Bronchus fibroblast of lung (primary cell): ENCODE results near the gene DOP1B. TPM values are rescaled to one million over a fixed set of nuclear protein-coding genes. Genes with fewer than 3 reads are reported as not detected.

ENCODE experiments used
- total RNA-seq: library from RNA; depleted of rRNA; stranded (reverse); fragments of >200 nt; gene quantifications from 2 replicates; pipeline ENCODE4 v1.2.3, GENCODE V29; 2015

The DOP1B gene
- total RNA-seq = 10.3 and 10.9 TPM in 2 replicates

GRCh38 chr21:36156815-36157670 lies at the start of gene DOP1B:
Gene DOP1B, plus strand, starts transcription at chr21:36156824. Its CDS starts 7,910 bp downstream, at chr21:36164734.

GRCh38 chr21:36134803-36135390 lies 21.7 kb upstream of the DOP1B start, which contains the start of gene CBR3:
Gene CBR3, plus strand, starts transcription at chr21:36135079. Its CDS starts 114 bp downstream, at chr21:36135193.

Other genes with a start within 250 kb of the DOP1B start
- 9.9 and 12.3 TPM in 2 replicates for gene SETD4, start 96.3 kb upstream of the DOP1B start, total RNA-seq
- gene CBR1, start 86.8 kb upstream of the DOP1B start, total RNA-seq = 92.0 and 95.9 TPM in 2 replicates
- gene CBR3, start 21.7 kb upstream of the DOP1B start, total RNA-seq = 24.1 and 25.9 TPM in 2 replicates
- 9.1 and 14.1 TPM in 2 replicates for gene MORC3, start 163.4 kb downstream of the DOP1B start, total RNA-seq
- 9.6 and 12.5 TPM in 2 replicates for gene CHAF1B, start 228.6 kb downstream of the DOP1B start, total RNA-seq